Measurements from ENCODE around the gene ZCCHC2. TPM values are rescaled to one million over a fixed set of nuclear protein-coding genes. Genes with fewer than 3 reads are reported as not detected.

Gene ZCCHC2
- total RNA-seq, 4 donors from 2014 or later = 9.3 to 15.3 (median 11.3) TPM

- WGBS, 2 donors = 87 to 88% methylated on average over 8 to 9 of the region's 9 CpGs
- no peak overlapping the region for H3K27ac ChIP-seq
- DNase-seq = no peak
- peaks cover 0 to 38% (median 0%) of the 10 kb centered on the region in 4 donors for H3K27me3 ChIP-seq
- intact Hi-C loops (cut with DNase I) = no loop called here
- H3K9me3 ChIP-seq = no peaks in the 10 kb centered on the region
- no peaks in the 10 kb centered on the region for H3K36me3 ChIP-seq
- TF ChIP-seq POLR2A (IDR thresholded peaks at IDR 0.05) = no peak
- H3K4me1 ChIP-seq = peaks cover 0 to 6% (median 0%) of the 10 kb centered on the region in 3 donors
- H3K4me3 ChIP-seq = no peak overlapping the region
These were observed 85.0 kb downstream of the ZCCHC2 start for GRCh38 chr18:62607708-62608428.

- H3K4me3 ChIP-seq = no peak overlapping the region
- TF ChIP-seq POLR2A (IDR thresholded peaks at IDR 0.05) (no peak), CTCF (IDR thresholded peaks at IDR 0.05) (no peak)
- WGBS, 2 donors = 67 to 68% methylated on average over 2 of the region's 2 CpGs
- peaks cover 0 to 29% (median 0%) of the 10 kb centered on the region in 4 donors for H3K27me3 ChIP-seq
- no peak overlapping the region for H3K27ac ChIP-seq
- no peaks in the 10 kb centered on the region for H3K36me3 ChIP-seq
- intact Hi-C loops (cut with DNase I) = no loop called here
- H3K4me1 ChIP-seq = peaks cover 0 to 6% (median 0%) of the 10 kb centered on the region in 3 donors
- DNase-seq = no peak
- H3K9me3 ChIP-seq = no peaks in the 10 kb centered on the region
These were observed 86.9 kb downstream of the ZCCHC2 start for GRCh38 chr18:62609764-62610163.

GRCh38 chr18:62610351-62610700 is 87.5 kb downstream of the ZCCHC2 start:
- no peak for DNase-seq
- Histone ChIP-seq H3K36me3 (no peaks in the 10 kb centered on the region), H3K27ac (no peak overlapping the region), H3K4me3 (no peak overlapping the region), H3K9me3 (no peaks in the 10 kb centered on the region), H3K4me1 (peaks cover 0 to 6% (median 0%) of the 10 kb centered on the region in 3 donors), H3K27me3 (peaks cover 0 to 29% (median 0%) of the 10 kb centered on the region in 4 donors)
- WGBS, 2 donors = 52 to 56% methylated on average over 3 of the region's 3 CpGs
- intact Hi-C loops (cut with DNase I) = no loop called here
- TF ChIP-seq POLR2A (IDR thresholded peaks at IDR 0.05) = no peak
- no peak for TF ChIP-seq CTCF (IDR thresholded peaks at IDR 0.05)

GRCh38 chr18:62610701-62611411 is 88.0 kb downstream of the ZCCHC2 start:
- peaks cover 0 to 6% (median 0%) of the 10 kb centered on the region in 3 donors for H3K4me1 ChIP-seq
- TF ChIP-seq CTCF (IDR thresholded peaks at IDR 0.05) = no peak
- no peak for TF ChIP-seq POLR2A (IDR thresholded peaks at IDR 0.05)
- H3K27me3 ChIP-seq = peaks cover 0 to 29% (median 0%) of the 10 kb centered on the region in 4 donors
- intact Hi-C loops (cut with DNase I) = no loop called here
- WGBS, 2 donors = 50 to 71% methylated on average over 15 to 19 of the region's 24 CpGs
- no peak overlapping the region for H3K27ac ChIP-seq
- H3K4me3 ChIP-seq = no peak overlapping the region
- no peak for DNase-seq
- H3K36me3 ChIP-seq = no peaks in the 10 kb centered on the region
- H3K9me3 ChIP-seq = no peaks in the 10 kb centered on the region

- intact Hi-C loops (cut with DNase I) = no loop called here
- no peak overlapping the region for H3K4me3 ChIP-seq
- H3K36me3 ChIP-seq = no peaks in the 10 kb centered on the region
- no peak overlapping the region for H3K27ac ChIP-seq
- TF ChIP-seq POLR2A (IDR thresholded peaks at IDR 0.05) (no peak), CTCF (IDR thresholded peaks at IDR 0.05) (no peak)
- 70 to 89% methylated on average over 3 to 8 of the region's 32 CpGs for WGBS, 2 donors
- H3K4me1 ChIP-seq = peaks cover 0 to 6% (median 0%) of the 10 kb centered on the region in 3 donors
- no peak for DNase-seq
- H3K27me3 ChIP-seq = peaks cover 0 to 35% (median 0%) of the 10 kb centered on the region in 4 donors
- no peaks in the 10 kb centered on the region for H3K9me3 ChIP-seq
These were observed 88.8 kb downstream of the ZCCHC2 start for GRCh38 chr18:62611453-62612288.

Measured in esophagus squamous epithelium (tissue), 5 donors.